Glutamatergic neuron (in vitro differentiated cells): Measurements from ENCODE around the gene GRID1. TPM values are rescaled to one million over a fixed set of nuclear protein-coding genes. Genes with fewer than 3 reads are reported as not detected.
"Not testable (repeated sequence)": the region's sequence is repeated elsewhere in the genome, so short reads cannot be mapped to it uniquely, and the experiment has no call there.

Source experiments
- DNase-seq: peaks from one replicate; pipeline ENCODE4 v3.0.0; 2022
- H3K27ac Mint-ChIP-seq: one replicate; pipeline ENCODE4 v1.8.0; 2020; ENCODE audit warnings: mild to moderate bottlenecking, mixed read lengths, inconsistent platforms; ENCODE audit not compliant: unreplicated experiment
- H3K27me3 Mint-ChIP-seq: one replicate; pipeline ENCODE4 v1.8.0; 2020; ENCODE audit warnings: mild to moderate bottlenecking, moderate library complexity, mixed read lengths, inconsistent platforms; ENCODE audit not compliant: unreplicated experiment
- H3K36me3 Mint-ChIP-seq: one replicate; pipeline ENCODE4 v1.8.0; 2020; ENCODE audit warnings: mild to moderate bottlenecking, mixed read lengths, inconsistent platforms; ENCODE audit not compliant: unreplicated experiment
- H3K4me1 Mint-ChIP-seq: one replicate; pipeline ENCODE4 v1.8.0; 2020; ENCODE audit warnings: mild to moderate bottlenecking, low read depth, mixed read lengths, inconsistent platforms; ENCODE audit not compliant: unreplicated experiment
- H3K4me3 Mint-ChIP-seq: one replicate; pipeline ENCODE4 v1.8.0; 2020; ENCODE audit warnings: mild to moderate bottlenecking, mixed read lengths, inconsistent platforms; ENCODE audit not compliant: unreplicated experiment
- H3K9me3 Mint-ChIP-seq: one replicate; pipeline ENCODE4 v1.8.0; 2020; ENCODE audit warnings: mild to moderate bottlenecking, moderate library complexity, mixed read lengths, inconsistent platforms; ENCODE audit not compliant: unreplicated experiment
- total RNA-seq: library from RNA; stranded (reverse); fragmentation: NEBNext Ultra II Directional; extraction: Animal tissue kit (Norgen Biotek cat#: 25700); gene quantifications from one replicate; pipeline ENCODE4 v1.2.1, GENCODE V29; 2021; ENCODE audit not compliant: unreplicated experiment
- TF ChIP-seq, protein P1 (sequence below): fragments of 200-600 bp; sonication (generic); IDR thresholded peaks from one replicate; pipeline ENCODE4 v1.5.0; 2021; ENCODE audit not compliant: partially characterized antibody, unreplicated experiment

The GRID1 gene
- total RNA-seq, 1 donor from 2014 or later = 8.0 TPM

DNA sequence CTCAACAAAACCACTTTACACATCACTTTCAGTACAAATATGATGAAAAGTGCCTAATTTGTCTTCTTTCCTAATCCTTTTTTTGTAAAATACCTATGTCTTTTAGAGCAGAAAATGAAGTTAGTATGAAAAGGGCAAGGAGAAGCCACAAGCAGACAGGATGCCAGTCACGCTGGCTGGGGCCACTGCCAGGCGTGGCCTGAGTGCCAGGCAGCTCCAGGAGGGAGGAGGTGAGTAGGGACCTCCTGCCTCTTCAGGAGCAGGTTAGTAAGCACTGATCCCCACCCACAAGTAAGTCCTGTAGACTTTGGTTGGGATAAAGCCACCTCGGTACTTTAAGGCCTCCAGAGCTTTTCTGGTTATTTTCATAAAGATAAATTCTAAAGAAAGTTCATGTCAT, 432.0 kb downstream of the GRID1 start:
- no peak overlapping the region for H3K4me3 Mint-ChIP-seq
- no peaks in the 10 kb centered on the region for H3K9me3 Mint-ChIP-seq
- TF ChIP-seq, protein P1, sequence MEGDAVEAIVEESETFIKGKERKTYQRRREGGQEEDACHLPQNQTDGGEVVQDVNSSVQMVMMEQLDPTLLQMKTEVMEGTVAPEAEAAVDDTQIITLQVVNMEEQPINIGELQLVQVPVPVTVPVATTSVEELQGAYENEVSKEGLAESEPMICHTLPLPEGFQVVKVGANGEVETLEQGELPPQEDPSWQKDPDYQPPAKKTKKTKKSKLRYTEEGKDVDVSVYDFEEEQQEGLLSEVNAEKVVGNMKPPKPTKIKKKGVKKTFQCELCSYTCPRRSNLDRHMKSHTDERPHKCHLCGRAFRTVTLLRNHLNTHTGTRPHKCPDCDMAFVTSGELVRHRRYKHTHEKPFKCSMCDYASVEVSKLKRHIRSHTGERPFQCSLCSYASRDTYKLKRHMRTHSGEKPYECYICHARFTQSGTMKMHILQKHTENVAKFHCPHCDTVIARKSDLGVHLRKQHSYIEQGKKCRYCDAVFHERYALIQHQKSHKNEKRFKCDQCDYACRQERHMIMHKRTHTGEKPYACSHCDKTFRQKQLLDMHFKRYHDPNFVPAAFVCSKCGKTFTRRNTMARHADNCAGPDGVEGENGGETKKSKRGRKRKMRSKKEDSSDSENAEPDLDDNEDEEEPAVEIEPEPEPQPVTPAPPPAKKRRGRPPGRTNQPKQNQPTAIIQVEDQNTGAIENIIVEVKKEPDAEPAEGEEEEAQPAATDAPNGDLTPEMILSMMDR = no peak
- H3K4me1 Mint-ChIP-seq = no peaks in the 10 kb centered on the region
- peaks cover 4% of the 10 kb centered on the region for H3K27me3 Mint-ChIP-seq
- no peaks in the 10 kb centered on the region for H3K36me3 Mint-ChIP-seq
- DNase-seq = no peak
- H3K27ac Mint-ChIP-seq = no peak overlapping the region

DNA sequence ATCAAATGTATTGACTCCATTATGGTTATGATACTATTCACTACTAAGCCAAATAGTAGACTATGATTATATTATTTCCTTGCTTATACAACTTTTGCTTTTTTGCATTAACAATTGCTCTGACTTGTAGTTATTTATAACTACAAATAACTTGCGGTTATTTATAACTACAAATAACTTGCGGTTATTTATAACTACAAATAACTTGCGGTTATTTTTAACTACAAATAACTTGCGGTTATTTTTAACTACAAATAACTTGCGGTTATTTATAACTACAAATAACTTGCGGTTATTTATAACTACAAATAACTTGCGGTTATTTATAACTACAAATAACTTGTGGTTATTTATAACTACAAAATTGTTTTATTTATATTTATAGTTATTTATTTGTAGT, 436.6 kb downstream of the GRID1 start:
- H3K27ac Mint-ChIP-seq, H3K27me3 Mint-ChIP-seq, H3K4me1 Mint-ChIP-seq, H3K36me3 Mint-ChIP-seq, H3K9me3 Mint-ChIP-seq, DNase-seq, H3K4me3 Mint-ChIP-seq: not testable (repeated sequence)

DNA sequence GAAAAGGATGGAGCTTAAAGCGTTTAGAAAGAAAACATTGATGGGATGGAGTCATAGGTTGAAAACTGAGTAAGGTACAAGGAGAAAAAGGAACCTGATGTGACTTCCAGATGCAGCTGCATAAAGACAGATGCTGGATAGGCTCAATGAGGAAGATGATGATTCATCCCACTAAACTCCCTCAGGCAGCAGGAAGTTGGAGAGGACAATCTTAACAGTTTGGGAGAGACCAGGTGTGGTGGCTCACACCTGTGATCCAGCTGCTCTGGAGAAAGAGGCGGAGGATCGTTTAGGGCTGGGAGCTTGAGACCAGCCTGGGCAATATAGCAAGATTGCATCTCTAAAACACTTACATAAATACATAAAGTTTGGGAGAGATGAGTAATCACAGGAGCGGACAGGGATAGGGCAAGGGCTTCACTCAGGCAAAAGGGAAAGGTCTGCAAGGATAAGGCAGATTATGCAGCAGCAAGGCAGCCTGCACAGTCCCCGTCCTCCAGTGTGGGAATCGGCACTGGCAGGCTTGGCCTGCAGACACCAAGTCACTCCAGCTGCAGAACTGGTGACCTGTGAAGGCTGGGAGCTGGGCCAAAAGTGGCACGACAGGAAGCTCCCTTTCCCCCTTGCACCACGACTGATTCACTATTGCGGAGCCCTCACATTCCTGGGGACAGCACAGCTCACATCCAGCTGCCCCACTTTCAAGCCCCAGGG, 438.5 kb downstream of the GRID1 start:
- H3K9me3 Mint-ChIP-seq = no peaks in the 10 kb centered on the region

DNA sequence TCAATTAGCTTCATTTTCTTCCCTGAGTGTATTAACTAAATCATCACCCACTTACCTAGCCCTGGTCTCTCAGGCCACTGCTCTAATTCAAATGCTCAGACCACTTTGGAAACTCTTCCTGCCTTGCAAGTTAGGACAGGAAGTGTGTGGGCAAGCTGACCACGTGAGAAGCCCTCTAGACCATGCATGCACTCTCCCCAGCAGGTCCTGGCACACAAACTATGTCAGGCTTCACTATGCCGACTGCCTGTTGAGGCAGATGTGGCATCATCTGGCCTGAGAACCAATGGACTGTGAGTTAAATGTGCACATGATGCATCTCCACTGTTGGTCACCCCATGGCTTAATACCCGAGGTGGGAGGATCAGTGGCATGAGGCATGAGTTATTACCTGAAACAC, 439.6 kb downstream of the GRID1 start:
- no peak overlapping the region for H3K4me3 Mint-ChIP-seq
- H3K27ac Mint-ChIP-seq = no peak overlapping the region
- no peak for DNase-seq
- no peaks in the 10 kb centered on the region for H3K27me3 Mint-ChIP-seq
- H3K36me3 Mint-ChIP-seq = no peaks in the 10 kb centered on the region
- peaks cover 4% of the 10 kb centered on the region for H3K4me1 Mint-ChIP-seq
- TF ChIP-seq, protein P1 = no peak
- H3K9me3 Mint-ChIP-seq = no peaks in the 10 kb centered on the region

More for the DNA sequence above, 438.5 kb downstream of the GRID1 start:
- H3K27ac Mint-ChIP-seq = no peak overlapping the region
- TF ChIP-seq, protein P1 = no peak
- no peaks in the 10 kb centered on the region for H3K36me3 Mint-ChIP-seq
- no peak overlapping the region for H3K4me3 Mint-ChIP-seq
- H3K4me1 Mint-ChIP-seq = no peaks in the 10 kb centered on the region
- no peak for DNase-seq
- peaks cover 4% of the 10 kb centered on the region for H3K27me3 Mint-ChIP-seq

DNA sequence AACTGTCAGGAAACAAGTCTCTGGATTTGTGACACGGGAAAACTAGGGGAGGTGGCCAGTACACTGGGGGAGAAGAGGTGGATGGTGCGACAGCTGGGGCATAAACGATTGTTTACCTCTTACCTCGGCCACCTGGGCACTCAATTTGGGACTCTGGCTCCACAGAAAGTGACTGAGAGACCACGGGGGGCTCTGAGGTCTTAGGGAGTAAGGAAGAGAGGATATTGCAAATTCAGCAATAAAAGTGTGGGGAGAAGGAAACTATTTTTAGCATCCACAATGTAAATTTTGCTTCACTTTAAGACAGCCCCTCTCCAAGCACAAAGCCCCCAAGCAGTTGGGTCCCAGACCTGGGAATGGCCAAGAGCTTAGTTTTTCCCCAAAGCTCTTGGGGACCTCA, 440.5 kb downstream of the GRID1 start:
- TF ChIP-seq, protein P1 = no peak
- DNase-seq = no peak
- Mint-ChIP-seq H3K9me3 (no peaks in the 10 kb centered on the region), H3K4me1 (peaks cover 6% of the 10 kb centered on the region), H3K4me3 (no peak overlapping the region), H3K27ac (no peak overlapping the region), H3K36me3 (no peaks in the 10 kb centered on the region), H3K27me3 (no peaks in the 10 kb centered on the region)
